SU-DHL-6 (cell line): Measurements from ENCODE around the gene TFE3.

Source experiments
- CTCF ChIP-seq: fragments of 200-600 bp; sonication (generic); IDR thresholded peaks from one replicate; pipeline ENCODE4 v1.5.1; 2017; ENCODE audit warnings: antibody characterized with exemption, mild to moderate bottlenecking, low read length, moderate library complexity; ENCODE audit not compliant: insufficient read depth, poor library complexity, severe bottlenecking
- EZH2phosphoT487 ChIP-seq: fragments of 200-600 bp; sonication (generic), shearing (Covaris generic); conservative IDR thresholded peaks from 2 replicates; pipeline ENCODE4 v1.6.1; 2018; ENCODE audit warnings: mild to moderate bottlenecking, antibody characterized with exemption, low read length, moderate library complexity, mixed read lengths

- no peak for TF ChIP-seq CTCF
- TF ChIP-seq EZH2phosphoT487, result no peak
These were observed 41.6 kb downstream of the TFE3 start for GRCh38 chrX:49001521-49002090.
